ENCODE results near the gene CDX1.

Gene CDX1

GRCh38 chr5:150196514-150196913, 29.9 kb downstream of the CDX1 start:
- Mint-ChIP-seq H3K9me3 (no peaks in the 10 kb centered on the region), H3K4me3 (no peak overlapping the region), H3K4me1 (no peaks in the 10 kb centered on the region), H3K27ac (no peak overlapping the region), H3K36me3 (ENCODE audit: low read depth) (no peaks in the 10 kb centered on the region), H3K27me3 (ENCODE audit: low read depth) (peaks cover 18% of the 10 kb centered on the region)
- TF ChIP-seq, protein P1, sequence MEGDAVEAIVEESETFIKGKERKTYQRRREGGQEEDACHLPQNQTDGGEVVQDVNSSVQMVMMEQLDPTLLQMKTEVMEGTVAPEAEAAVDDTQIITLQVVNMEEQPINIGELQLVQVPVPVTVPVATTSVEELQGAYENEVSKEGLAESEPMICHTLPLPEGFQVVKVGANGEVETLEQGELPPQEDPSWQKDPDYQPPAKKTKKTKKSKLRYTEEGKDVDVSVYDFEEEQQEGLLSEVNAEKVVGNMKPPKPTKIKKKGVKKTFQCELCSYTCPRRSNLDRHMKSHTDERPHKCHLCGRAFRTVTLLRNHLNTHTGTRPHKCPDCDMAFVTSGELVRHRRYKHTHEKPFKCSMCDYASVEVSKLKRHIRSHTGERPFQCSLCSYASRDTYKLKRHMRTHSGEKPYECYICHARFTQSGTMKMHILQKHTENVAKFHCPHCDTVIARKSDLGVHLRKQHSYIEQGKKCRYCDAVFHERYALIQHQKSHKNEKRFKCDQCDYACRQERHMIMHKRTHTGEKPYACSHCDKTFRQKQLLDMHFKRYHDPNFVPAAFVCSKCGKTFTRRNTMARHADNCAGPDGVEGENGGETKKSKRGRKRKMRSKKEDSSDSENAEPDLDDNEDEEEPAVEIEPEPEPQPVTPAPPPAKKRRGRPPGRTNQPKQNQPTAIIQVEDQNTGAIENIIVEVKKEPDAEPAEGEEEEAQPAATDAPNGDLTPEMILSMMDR (IDR thresholded peaks at IDR 0.05; ENCODE audit: unreplicated experiment in 3 of 3) = no peak

DNA sequence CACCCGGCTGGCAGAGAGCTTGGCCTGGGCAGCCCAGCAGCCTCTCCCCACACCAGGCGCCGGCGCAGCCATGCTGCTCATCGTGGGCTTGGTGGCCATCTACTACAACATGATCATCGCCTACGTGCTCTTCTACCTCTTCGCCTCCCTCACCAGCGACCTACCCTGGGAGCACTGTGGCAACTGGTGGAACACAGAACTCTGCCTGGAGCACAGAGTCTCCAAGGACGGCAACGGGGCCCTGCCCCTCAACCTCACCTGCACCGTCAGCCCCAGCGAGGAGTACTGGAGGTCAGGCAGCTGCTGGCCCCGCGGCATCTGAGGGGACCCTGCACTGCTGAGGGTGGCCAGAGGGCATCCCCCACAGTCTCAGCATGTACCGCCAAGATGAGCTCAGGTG, 30.4 kb downstream of the CDX1 start:
- no peaks in the 10 kb centered on the region for H3K9me3 Mint-ChIP-seq
- H3K4me1 Mint-ChIP-seq = no peaks in the 10 kb centered on the region
- H3K27ac Mint-ChIP-seq = no peak overlapping the region
- H3K27me3 Mint-ChIP-seq (ENCODE audit: low read depth) = peaks cover 14% of the 10 kb centered on the region
- no peak overlapping the region for H3K4me3 Mint-ChIP-seq
- no peaks in the 10 kb centered on the region for H3K36me3 Mint-ChIP-seq (ENCODE audit: low read depth)
- TF ChIP-seq, protein P1 (IDR thresholded peaks at IDR 0.05; ENCODE audit: unreplicated experiment in 3 of 3) = no peak

DNA sequence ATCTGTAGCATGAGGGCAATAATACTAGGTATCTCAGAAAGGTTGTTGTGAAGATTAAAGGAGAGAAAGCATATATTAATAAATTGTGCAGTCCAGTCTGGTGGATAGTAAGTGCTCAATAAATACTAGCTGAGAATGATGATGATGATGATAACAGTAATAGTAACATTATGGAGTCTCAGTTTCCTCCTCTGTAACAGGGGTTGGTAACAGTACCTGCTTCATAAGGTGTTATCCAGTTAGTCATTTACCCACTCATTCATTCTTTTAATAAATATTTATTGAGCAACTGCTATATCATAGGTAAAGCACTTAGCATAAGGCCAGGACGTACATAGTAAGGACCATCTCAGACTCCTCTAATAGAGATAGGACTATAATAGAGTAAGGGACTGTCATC, 30.9 kb downstream of the CDX1 start:
- TF ChIP-seq, protein P1 (IDR thresholded peaks at IDR 0.05; ENCODE audit: unreplicated experiment in 3 of 3) = no peak
- Mint-ChIP-seq H3K27me3 (ENCODE audit: low read depth) (peaks cover 13% of the 10 kb centered on the region), H3K4me3 (no peak overlapping the region), H3K36me3 (ENCODE audit: low read depth) (no peaks in the 10 kb centered on the region), H3K27ac (no peak overlapping the region), H3K4me1 (no peaks in the 10 kb centered on the region), H3K9me3 (no peaks in the 10 kb centered on the region)

DNA sequence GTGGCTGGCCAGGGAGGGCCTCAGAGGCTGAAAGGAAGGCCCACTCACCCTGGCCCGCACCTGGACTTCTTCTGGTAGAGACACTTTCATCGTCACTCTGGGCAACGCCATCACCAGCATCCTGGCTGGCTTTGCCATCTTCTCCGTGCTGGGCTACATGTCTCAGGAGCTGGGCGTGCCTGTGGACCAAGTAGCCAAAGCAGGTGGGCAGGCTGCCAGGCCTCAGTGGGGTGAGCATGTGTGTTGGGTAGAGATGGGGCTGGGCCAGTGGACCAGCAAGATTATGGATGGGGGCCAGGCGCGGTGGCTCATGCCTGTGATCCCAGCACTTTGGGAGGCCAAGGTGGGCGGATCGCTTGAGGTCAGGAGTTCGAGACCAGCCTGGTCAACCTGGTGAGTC, 35.9 kb downstream of the CDX1 start:
- H3K27me3 Mint-ChIP-seq (ENCODE audit: low read depth) = peaks cover 8% of the 10 kb centered on the region
- H3K4me3 Mint-ChIP-seq = no peak overlapping the region
- no peak overlapping the region for H3K27ac Mint-ChIP-seq
- TF ChIP-seq, protein P1 (IDR thresholded peaks at IDR 0.05; ENCODE audit: unreplicated experiment in 3 of 3) = no peak
- H3K9me3 Mint-ChIP-seq = no peaks in the 10 kb centered on the region
- peaks cover 5% of the 10 kb centered on the region for H3K4me1 Mint-ChIP-seq
- H3K36me3 Mint-ChIP-seq (ENCODE audit: low read depth) = no peaks in the 10 kb centered on the region

DNA sequence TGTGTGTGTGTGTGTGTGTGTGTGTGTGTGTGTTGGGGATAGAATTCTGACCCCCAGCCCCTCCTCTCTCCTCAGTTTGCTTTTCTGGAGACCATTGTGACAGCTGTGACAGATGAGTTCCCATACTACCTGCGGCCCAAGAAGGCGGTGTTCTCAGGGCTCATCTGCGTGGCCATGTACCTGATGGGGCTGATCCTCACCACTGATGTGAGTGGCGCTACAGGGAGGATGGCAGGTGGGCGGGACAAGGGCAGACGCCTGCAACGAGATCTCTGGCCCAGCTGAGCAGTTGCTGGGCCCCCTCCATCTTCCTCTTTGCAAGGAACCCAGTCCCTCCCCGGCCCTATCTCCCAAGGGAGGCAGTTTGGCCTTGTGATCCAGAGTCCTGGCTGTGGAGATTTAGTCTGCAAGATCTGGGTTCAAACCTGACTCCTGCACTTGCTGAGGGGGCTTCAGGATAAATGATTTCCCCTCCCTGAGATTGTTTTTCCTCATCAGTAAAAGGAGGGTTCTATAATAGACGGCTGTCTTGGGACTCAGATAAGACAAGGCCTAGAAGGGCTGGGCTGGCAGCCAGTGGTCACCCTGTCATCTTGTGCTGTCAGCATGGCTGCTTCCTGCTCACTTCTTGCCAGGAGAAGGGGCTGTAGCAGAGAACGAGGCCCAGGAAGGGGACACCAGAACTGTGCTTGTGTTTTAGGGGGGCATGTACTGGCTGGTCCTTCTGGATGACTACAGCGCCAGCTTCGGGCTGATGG, 37.4 kb downstream of the CDX1 start:
- H3K27ac Mint-ChIP-seq = peak overlapping the region; percentile 49 to 75 (median 73)
- TF ChIP-seq, protein P1 (IDR thresholded peaks at IDR 0.05; ENCODE audit: unreplicated experiment in 3 of 3) = no peak
- H3K27me3 Mint-ChIP-seq (ENCODE audit: low read depth) = peaks cover 12% of the 10 kb centered on the region
- no peak overlapping the region for H3K4me3 Mint-ChIP-seq
- no peaks in the 10 kb centered on the region for H3K36me3 Mint-ChIP-seq (ENCODE audit: low read depth)
- no peaks in the 10 kb centered on the region for H3K9me3 Mint-ChIP-seq
- peaks cover 11% of the 10 kb centered on the region for H3K4me1 Mint-ChIP-seq

DNA sequence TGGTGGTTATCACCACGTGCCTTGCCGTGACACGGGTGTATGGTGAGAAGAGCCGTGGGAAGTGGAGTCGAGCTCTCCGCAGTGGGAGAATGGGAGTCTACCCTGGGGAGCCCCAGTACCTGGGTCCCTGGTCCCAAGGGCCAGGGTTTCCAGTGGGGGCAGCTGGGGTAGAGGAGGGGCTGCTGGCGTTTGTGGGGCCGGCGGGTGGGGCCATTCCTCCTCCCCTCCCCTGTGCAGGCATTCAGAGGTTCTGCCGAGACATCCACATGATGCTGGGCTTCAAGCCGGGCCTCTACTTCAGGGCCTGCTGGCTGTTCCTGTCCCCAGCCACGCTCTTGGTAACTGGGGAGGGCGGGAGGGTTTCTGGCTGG, 38.0 kb downstream of the CDX1 start:
- Mint-ChIP-seq H3K27ac (peak overlapping the region; percentile 49 to 75 (median 73)), H3K4me1 (peaks cover 11% of the 10 kb centered on the region), H3K4me3 (no peak overlapping the region), H3K27me3 (ENCODE audit: low read depth) (peaks cover 12% of the 10 kb centered on the region), H3K9me3 (no peaks in the 10 kb centered on the region), H3K36me3 (ENCODE audit: low read depth) (no peaks in the 10 kb centered on the region)
- TF ChIP-seq, protein P1 (IDR thresholded peaks at IDR 0.05; ENCODE audit: unreplicated experiment in 3 of 3) = no peak
